Midbrain (tissue), 1 donor: Measurements from ENCODE around the gene UBASH3B.
"Not testable (repeated sequence)": the region's sequence is repeated elsewhere in the genome, so short reads cannot be mapped to it uniquely, and the experiment has no call there.

ENCODE experiments used
- DNase-seq: peaks from one replicate; lab custom pipeline; 2025; lab: John Stamatoyannopoulos, UW

Gene UBASH3B, protein sequence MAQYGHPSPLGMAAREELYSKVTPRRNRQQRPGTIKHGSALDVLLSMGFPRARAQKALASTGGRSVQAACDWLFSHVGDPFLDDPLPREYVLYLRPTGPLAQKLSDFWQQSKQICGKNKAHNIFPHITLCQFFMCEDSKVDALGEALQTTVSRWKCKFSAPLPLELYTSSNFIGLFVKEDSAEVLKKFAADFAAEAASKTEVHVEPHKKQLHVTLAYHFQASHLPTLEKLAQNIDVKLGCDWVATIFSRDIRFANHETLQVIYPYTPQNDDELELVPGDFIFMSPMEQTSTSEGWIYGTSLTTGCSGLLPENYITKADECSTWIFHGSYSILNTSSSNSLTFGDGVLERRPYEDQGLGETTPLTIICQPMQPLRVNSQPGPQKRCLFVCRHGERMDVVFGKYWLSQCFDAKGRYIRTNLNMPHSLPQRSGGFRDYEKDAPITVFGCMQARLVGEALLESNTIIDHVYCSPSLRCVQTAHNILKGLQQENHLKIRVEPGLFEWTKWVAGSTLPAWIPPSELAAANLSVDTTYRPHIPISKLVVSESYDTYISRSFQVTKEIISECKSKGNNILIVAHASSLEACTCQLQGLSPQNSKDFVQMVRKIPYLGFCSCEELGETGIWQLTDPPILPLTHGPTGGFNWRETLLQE

GRCh38 chr11:122655527-122656072 is at the start of gene UBASH3B:
Gene UBASH3B (plus strand): TSS chr11:122655722. CDS start chr11:122656050, 328 bp downstream.
- DNase-seq = peak; percentile 62

DNA sequence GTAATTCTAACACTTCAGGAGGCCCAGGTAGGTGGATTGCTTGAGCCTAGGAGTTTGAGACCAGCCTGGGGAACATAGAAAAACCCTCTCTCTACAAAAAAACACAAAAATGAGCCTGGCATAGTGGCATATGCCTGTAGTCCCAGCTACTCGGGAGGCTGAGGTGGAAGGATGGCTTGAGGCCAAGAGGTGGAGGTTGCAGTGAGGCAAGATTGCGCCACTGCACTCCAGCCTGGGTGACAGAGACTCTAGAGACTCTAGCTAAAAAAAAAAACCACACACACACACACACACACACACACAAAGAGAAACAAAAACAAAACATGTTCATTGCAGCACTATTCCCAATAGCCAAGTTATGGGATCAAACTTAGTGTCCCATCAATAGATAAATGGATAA is 48.4 kb upstream of the UBASH3B start:
- DNase-seq = not testable (repeated sequence)

DNA sequence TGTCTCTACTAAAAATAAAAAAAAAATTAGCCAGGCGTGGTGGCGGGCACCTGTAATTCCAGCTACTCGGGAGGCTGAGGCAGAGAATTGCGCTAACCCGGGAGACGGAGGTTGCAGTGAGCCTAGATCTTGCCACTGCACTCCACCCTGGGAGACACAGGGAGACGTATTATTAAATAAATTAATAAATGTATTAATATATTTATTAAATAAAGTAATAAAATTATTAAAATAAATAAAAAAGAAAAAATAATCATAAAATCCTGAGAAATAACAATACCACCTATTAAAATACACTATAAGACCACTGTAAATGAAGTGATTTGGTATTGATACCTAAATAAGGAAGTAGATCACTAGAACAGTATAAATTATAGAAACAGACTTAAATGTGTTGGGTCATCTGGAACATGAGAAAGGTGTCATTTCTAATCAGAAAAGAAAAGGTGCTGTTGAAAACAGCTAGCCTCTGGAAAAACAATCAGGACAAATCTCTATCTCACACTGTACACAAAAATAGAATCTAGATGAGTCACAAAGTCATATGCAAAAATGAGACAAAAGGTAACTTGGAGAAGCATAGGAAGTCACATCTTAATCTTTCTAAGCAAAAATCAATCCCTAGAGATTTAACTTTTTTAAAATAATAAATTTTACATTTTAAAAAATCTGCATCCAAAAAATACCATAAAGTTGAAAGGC is 43.2 kb upstream of the UBASH3B start:
- no peak for DNase-seq

- DNase-seq = no peak
Measured at GRCh38 chr11:122616718-122617117, 38.8 kb upstream of the UBASH3B start.

DNA sequence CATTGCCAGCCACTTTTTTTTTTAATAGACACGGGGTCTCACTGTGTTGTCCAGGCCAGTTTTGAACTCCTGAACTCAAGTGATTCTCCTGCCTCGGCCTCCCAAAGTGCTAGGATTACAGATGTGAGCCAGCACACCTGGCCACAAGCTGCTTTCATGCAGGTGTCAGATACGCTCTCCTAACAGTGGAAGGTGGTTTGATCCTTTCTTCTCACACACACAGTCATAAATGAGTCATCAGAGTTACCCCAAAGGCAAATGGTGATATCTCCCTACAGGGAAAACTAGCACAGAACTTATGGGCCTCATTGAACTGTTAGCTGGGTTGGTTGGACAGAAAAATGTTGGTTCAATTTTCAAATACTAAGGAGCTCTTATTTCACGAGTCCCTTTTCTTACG is 38.2 kb upstream of the UBASH3B start:
- no peak for DNase-seq

DNA sequence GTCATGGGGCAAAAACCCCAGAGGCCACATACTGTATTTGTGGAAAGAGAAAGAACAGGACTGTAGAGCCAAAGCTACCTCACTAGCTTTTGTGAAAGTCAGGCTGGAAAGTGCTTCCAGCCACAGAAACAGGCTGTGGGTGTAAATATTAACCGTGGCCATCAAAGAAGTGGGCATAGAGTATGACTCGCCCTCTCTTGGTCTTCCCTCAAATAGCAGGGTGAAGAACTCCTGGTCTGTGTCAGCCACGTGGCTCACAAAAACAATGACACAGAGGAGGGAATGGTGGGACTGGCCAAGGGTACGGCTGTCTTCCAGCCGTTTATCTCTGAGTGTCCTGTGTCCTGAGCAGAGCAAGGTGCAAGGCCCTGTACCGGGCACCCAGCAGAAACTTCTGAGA is 37.6 kb upstream of the UBASH3B start:
- DNase-seq = no peak

DNA sequence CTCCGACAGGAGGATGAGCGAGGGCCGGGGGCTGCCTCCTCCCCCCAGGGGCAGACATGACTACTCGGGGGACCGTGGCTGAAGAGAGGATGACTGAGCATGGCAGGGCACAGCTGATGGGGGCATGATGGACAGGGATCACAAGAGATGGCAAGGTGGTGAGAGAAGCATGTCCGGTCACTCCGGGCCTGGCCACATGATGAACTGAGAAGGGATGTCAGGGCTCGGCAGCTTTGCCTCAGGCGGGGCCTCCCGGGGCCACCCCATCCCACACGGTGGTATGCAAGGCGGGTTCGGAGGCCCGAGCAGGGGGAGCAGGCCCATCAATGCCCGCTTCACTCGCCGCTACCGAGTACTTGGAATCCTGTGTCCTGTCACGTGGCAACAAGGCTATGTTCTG is 36.6 kb upstream of the UBASH3B start:
- DNase-seq = no peak

DNA sequence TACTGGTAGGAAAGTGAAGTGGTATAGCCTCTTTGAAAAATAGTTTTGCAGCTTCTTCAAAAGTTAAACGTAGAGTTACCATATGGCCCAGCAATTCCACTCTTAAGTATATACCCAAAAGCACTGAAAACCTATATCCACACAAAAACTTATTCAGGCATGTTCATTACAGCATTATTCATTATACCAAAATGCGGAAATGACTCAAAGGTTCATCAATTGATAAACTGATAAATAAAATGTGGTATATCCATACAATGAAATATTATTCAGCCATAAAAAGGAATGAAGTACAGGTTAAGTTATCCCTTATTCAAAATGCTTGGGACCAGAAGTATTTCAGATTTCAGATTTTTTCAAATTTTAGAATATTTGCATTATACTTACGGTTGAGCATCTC is 35.8 kb upstream of the UBASH3B start:
- no peak for DNase-seq

DNA sequence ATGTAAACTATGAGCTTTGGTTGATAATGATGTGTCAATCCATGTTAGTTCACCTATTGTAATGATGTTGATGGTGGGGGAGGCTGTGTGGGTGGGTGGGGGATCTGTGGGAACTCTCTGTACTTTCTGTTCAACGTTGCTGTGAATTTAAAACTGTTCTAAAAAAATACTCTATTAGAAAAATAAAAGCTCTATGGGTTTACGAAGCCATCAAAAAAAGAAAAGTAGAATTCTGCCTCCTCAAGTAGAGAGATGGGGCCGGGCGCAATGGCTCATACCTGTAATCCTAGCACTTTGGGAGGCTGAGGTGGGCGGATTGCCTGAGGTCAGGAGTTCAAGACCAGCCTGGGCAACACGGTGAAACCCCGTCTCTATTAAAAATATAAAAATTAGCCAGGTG is 30.0 kb upstream of the UBASH3B start:
- DNase-seq = not testable (repeated sequence)

- DNase-seq = no peak
Measured at GRCh38 chr11:122625976-122626665, 29.4 kb upstream of the UBASH3B start.

DNA sequence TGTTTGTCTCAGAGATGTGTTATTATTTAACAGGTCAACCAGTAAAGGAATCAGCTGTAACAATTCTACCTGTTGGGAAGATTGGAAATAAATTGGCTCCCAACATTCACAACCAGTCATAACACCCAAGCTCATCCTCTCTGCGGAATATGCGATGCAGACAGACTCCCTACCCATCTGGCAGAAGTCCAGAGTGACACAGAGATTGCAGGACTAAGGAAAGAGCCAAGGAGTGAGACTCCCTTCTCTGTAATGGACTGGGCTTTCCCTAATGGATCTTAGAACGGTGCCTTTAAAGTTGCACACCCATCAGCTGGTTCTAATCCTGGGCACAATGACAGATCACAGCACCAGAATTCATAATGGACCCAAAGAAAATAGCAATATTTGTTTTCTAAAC is 27.8 kb upstream of the UBASH3B start:
- no peak for DNase-seq

- peak; percentile 55 for DNase-seq
Measured at GRCh38 chr11:122628810-122629555, 26.5 kb upstream of the UBASH3B start.

DNA sequence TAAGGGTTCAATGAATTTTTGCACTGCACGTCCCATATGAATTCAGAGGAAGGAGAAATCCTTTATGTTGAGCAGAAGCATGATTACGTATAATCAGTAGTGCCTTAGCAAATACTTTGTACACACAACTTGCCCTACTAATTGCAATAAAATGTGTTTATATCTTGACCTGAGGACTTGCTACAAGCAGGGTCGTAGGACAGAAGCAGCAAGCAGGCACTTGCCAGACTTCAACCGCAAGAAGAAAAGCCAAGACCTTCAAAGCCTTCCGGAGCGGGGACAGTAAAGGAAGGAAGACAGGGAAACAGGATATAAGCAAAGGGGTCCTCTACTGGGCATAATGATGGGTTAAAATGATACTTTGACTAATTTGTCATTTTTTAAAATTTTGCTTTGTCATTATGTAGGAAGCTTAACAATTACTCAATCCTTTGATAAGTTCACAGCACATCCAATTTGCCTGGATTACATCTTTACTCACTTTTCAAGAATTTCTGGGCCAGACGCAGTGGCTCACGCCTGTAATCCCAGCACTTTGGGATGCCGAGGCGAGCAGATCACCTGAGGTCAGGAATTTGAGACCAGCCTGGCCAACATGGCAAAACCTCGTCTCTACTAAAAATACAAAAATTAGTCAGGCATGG is 23.2 kb upstream of the UBASH3B start:
- no peak for DNase-seq

GRCh38 chr11:122633219-122633829 is 22.2 kb upstream of the UBASH3B start:
- peak; percentile 45 for DNase-seq

- DNase-seq = no peak
Measured at GRCh38 chr11:122634501-122634900, 21.0 kb upstream of the UBASH3B start.

DNA sequence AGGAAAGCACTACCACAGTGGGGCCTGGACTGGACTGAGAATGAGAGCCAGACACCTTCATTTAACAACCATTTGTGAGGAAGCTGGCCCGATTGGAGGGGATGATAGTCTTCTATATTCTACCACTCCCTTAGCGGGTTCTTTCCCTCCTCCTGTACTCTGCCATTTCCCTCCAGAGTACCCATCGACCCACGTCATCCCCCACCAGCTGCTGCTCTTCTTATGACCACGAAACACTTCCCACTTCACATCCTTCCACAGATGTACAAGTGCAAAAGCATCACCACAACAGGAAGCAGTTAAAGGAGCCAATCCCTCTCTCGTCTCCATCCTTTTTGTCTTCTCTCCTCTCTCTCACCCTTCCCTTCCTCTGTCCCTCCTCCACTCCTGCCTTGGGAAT is 18.0 kb upstream of the UBASH3B start:
- no peak for DNase-seq

DNA sequence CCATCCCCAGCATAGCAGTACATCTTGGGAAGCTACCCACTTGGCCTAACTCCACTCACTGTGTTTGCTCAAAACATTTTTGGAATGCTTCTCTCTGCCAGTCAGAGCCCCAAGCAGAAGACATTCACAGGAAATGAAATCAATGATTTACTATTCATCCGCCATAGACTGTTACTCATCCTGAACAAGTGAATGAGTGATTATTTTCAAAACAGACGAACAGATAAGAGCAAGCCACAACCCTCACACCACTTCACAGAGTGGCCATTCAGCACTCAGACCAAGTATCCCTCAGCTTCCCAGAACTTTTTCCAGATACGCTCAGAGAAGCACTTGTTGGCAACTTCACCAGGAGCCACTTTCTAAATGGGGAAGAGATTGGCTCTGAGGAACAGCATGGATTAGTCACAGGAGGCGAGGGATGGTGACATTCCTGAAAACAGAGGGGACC is 13.0 kb upstream of the UBASH3B start:
- no peak for DNase-seq

DNA sequence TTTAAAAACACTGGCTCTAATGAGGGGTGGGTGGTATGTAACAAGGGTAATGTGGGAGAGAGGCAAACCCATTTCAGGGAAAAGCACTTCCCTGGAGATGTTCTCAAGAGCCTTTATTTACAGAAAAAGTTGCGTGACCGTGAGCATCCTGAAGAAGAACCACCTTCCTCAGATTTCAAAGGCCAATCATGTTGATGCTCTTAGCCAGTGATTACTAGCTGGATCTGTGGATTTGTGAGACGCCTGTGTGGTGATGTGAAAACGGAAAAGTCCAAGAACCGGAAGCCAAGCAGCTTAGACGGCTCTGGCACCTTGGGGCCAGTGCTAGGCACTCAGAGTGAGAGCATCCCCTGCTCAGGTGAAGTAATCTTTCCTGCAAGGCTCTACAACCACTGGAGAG is 12.6 kb upstream of the UBASH3B start:
- no peak for DNase-seq

DNA sequence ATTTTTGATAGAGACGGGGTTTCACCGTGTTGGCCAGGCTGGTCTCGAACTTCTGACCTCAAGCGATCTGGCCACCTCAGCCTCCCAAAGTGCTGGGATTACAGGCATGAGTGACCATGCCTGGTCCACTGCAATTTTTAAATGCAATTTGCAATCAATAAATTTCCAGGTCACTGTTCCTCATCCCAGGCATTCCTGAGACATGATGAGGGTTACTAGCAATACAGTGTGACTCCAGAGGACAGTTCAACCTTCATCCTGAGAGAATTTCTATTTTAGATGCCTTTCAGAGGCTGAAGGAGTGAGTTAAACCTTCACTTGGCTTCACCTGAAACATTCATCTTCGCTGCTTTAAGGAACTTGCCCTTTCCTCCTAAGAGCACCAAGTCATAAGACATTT is 9.7 kb upstream of the UBASH3B start:
- no peak for DNase-seq
